Liver (tissue), 9 donors: ENCODE measurements around the gene PRKN. TPM values are rescaled to one million over a fixed set of nuclear protein-coding genes. Genes with fewer than 3 reads are reported as not detected.

Source experiments
- DNase-seq: peaks from one replicate; pipeline ENCODE4 v3.0.0-alpha.2; 2017; ENCODE audit warnings: low spot score
- H3K27ac ChIP-seq, 2 donors: one replicate each; pipeline ENCODE4 v1.7.0; 2013; ENCODE audit warnings: inconsistent platforms in 2 of 2, low read length in 2 of 2, control low read depth in 1 of 2, low read depth in 1 of 2, mild to moderate bottlenecking in 1 of 2
- H3K27me3 ChIP-seq, 4 donors: one replicate each; pipeline versions ENCODE4 v1.6.1 to v1.7.0; 2013; ENCODE audit warnings: low read length in 3 of 4, inconsistent platforms in 1 of 4, mild to moderate bottlenecking in 1 of 4, moderate library complexity in 1 of 4; ENCODE audit not compliant: control insufficient read depth in 4 of 4, insufficient read depth in 4 of 4
- H3K36me3 ChIP-seq, 4 donors: one replicate each; pipeline versions ENCODE4 v1.6.1 to v1.7.0; 2013; ENCODE audit warnings: low read length in 3 of 4, mild to moderate bottlenecking in 3 of 4, low read depth in 1 of 4, moderate library complexity in 1 of 4; ENCODE audit not compliant: control insufficient read depth in 4 of 4, insufficient read depth in 3 of 4
- H3K4me1 ChIP-seq, 4 donors: one replicate each; pipeline versions ENCODE4 v1.6.1 to v1.7.0; 2013; ENCODE audit warnings: low read length in 3 of 4, mild to moderate bottlenecking in 3 of 4, moderate library complexity in 1 of 4; ENCODE audit not compliant: control insufficient read depth in 4 of 4, insufficient read depth in 4 of 4
- H3K4me3 ChIP-seq, 3 donors: one replicate each; pipeline versions ENCODE4 v1.6.1 to v1.7.0; 2013; ENCODE audit warnings: low read length in 3 of 3, control low read depth in 1 of 3, low read depth in 1 of 3, mild to moderate bottlenecking in 1 of 3
- H3K9ac ChIP-seq, 2 donors: one replicate each; pipeline ENCODE4 v1.7.0; 2013; ENCODE audit warnings: low read length in 2 of 2, mild to moderate bottlenecking in 2 of 2, moderate library complexity in 2 of 2, control low read depth in 1 of 2, low read depth in 1 of 2
- H3K9me3 ChIP-seq, 4 donors: one replicate each; pipeline versions ENCODE4 v1.6.1 to v1.7.0; 2013; ENCODE audit warnings: low read length in 3 of 4; ENCODE audit not compliant: control insufficient read depth in 4 of 4
- CTCF ChIP-seq: fragments of 150-350 bp; IDR thresholded peaks from 2 replicates; pipeline ENCODE4 v1.5.1; 2017; ENCODE audit warnings: improper control_type of control experiment, low read depth, low read length; ENCODE audit not compliant: missing input control
- EGR1 ChIP-seq, 2 donors: IDR thresholded peaks; 2 replicates each; pipeline ENCODE4 v1.6.1; 2016 to 2018; ENCODE audit warnings: antibody characterized with exemption in 2 of 2, low read depth in 2 of 2
- GABPA ChIP-seq, 2 donors: IDR thresholded peaks in 1 of 2; conservative IDR thresholded peaks in 1 of 2; 2 replicates each; pipeline ENCODE4 v1.6.1; 2016; ENCODE audit warnings: antibody characterized with exemption in 2 of 2, mild to moderate bottlenecking in 1 of 2, moderate library complexity in 1 of 2
- HNF4A ChIP-seq, 2 donors: conservative IDR thresholded peaks; 2 replicates each; pipeline ENCODE4 v1.6.1; 2016; ENCODE audit warnings: antibody characterized with exemption in 2 of 2, mild to moderate bottlenecking in 2 of 2
- JUND ChIP-seq, 2 donors: IDR thresholded peaks; 2 replicates each; pipeline ENCODE4 v1.6.1; 2016; ENCODE audit warnings: antibody characterized with exemption in 2 of 2
- NR2F2 ChIP-seq: IDR thresholded peaks from 2 replicates; pipeline ENCODE4 v1.6.1; 2016; ENCODE audit warnings: antibody characterized with exemption
- REST ChIP-seq: IDR thresholded peaks from 2 replicates; pipeline ENCODE4 v1.6.1; 2016; ENCODE audit warnings: antibody characterized with exemption, mild to moderate bottlenecking
- RXRA ChIP-seq, 2 donors: IDR thresholded peaks; 2 replicates each; pipeline ENCODE4 v1.6.1; 2017 to 2018; ENCODE audit warnings: antibody characterized with exemption in 2 of 2, mild to moderate bottlenecking in 1 of 2
- SP1 ChIP-seq: IDR thresholded peaks from 2 replicates; pipeline ENCODE4 v1.6.1; 2018; ENCODE audit warnings: antibody characterized with exemption, mild to moderate bottlenecking
- TAF1 ChIP-seq: conservative IDR thresholded peaks from 2 replicates; pipeline ENCODE4 v1.6.1; 2016; ENCODE audit warnings: antibody characterized with exemption, mild to moderate bottlenecking
- WGBS: extraction: QIAGEN DNeasy Blood & Tissue Kit; methylation state at CpG from one replicate; pipeline ENCODE4 v1.1.7; 2013; 5-methylcytosine and 5-hydroxymethylcytosine counted together
- polyA plus RNA-seq, 2 donors: library from polyadenylated mRNA; stranded (reverse) in 1 of 2; unstranded in 1 of 2; fragments of 200-250 nt in 1 of 2; fragments of >200 nt in 1 of 2; fragmentation: Nextera tagmentation in 1 of 2; extraction: Ambion mirVana in 1 of 2; gene quantifications; one replicate each; pipeline versions ENCODE4 v1.2.1 to v1.2.3, GENCODE V29; 2013 to 2015
- total RNA-seq, 2 donors: library from RNA; depleted of rRNA; stranded (reverse); fragments of >200 nt; gene quantifications; one replicate each; pipeline ENCODE4 v1.2.3, GENCODE V29; 2014
- TF ChIP-seq, protein P1 (sequence below): IDR thresholded peaks from 2 replicates; pipeline ENCODE4 v1.6.1; 2016; ENCODE audit warnings: antibody characterized with exemption
- TF ChIP-seq, protein P2 (sequence below): IDR thresholded peaks from 2 replicates; pipeline ENCODE4 v1.6.1; 2016; ENCODE audit warnings: antibody characterized with exemption
- donor health status: healthy.
- donor health status: healthy.
- donor health status: healthy.
- donor health status: healthy.
- donor health status: healthy.

PRKN gene
- total and polyA plus RNA-seq, 4 donors: 0.47 to 4.1 (median 3.2) TPM

DNA sequence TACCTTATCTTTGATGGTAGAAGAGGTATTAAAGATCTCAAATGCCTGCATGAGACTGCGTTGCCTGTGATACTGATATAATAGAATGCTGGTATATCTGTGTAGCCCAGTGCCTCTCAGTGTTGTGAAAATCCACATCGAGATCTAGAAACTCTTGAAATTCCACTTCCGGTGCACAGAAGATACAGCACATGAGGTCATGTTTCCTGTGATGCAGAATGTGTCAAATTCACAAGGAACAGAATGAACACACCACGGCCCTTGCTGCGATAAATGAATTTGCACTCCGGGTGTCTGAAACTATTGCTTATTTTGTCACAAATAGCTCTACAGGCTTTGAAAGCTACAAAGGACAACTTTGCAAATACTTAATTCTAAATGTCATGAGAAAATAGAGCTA lies 765.8 kb downstream of the PRKN start:
- 79% methylated on average over 6 of the region's 6 CpGs for WGBS
- DNase-seq: no peak

More for the DNA sequence above, 765.8 kb downstream of the PRKN start:
- no peaks in the 10 kb centered on the region for H3K9me3 ChIP-seq
- no peaks in the 10 kb centered on the region for H3K36me3 ChIP-seq
- no peaks in the 10 kb centered on the region for H3K27me3 ChIP-seq
- TF ChIP-seq CTCF (no peak), RXRA (IDR thresholded peaks at IDR 0.05) (no peak), SP1 (no peak), NR2F2 (no peak), JUND (IDR thresholded peaks at IDR 0.05) (no peak), REST (no peak), TAF1 (no peak), GABPA (IDR thresholded peaks at IDR 0.05 in 1 of 2, conservative IDR thresholded peaks at IDR 0.05 in 1 of 2) (no peak), HNF4A (conservative IDR thresholded peaks at IDR 0.05) (no peak), EGR1 (IDR thresholded peaks at IDR 0.05; ENCODE audit: low read depth in 2 of 2) (no peak)
- TF ChIP-seq, protein P1, sequence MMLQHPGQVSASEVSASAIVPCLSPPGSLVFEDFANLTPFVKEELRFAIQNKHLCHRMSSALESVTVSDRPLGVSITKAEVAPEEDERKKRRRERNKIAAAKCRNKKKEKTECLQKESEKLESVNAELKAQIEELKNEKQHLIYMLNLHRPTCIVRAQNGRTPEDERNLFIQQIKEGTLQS: no peak
- TF ChIP-seq, protein P2, sequence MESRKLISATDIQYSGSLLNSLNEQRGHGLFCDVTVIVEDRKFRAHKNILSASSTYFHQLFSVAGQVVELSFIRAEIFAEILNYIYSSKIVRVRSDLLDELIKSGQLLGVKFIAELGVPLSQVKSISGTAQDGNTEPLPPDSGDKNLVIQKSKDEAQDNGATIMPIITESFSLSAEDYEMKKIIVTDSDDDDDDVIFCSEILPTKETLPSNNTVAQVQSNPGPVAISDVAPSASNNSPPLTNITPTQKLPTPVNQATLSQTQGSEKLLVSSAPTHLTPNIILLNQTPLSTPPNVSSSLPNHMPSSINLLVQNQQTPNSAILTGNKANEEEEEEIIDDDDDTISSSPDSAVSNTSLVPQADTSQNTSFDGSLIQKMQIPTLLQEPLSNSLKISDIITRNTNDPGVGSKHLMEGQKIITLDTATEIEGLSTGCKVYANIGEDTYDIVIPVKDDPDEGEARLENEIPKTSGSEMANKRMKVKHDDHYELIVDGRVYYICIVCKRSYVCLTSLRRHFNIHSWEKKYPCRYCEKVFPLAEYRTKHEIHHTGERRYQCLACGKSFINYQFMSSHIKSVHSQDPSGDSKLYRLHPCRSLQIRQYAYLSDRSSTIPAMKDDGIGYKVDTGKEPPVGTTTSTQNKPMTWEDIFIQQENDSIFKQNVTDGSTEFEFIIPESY: no peak
- H3K4me3 ChIP-seq: no peak overlapping the region
- H3K27ac ChIP-seq: no peak overlapping the region
- H3K4me1 ChIP-seq: no peaks in the 10 kb centered on the region
- H3K9ac ChIP-seq: no peak overlapping the region
